Astrocyte (in vitro differentiated cells and primary cell): Measurements from ENCODE around the gene XXYLT1. TPM values are rescaled to one million over a fixed set of nuclear protein-coding genes. Genes with fewer than 3 reads are reported as not detected.

Source experiments
- DNase-seq: peaks from one replicate; pipeline ENCODE4 v3.0.0-alpha.2; 2010; ENCODE audit warnings: low read depth
- FAIRE-seq: peaks from 2 replicates; lab custom pipeline; 2011; peaks lifted over from hg19 to GRCh38; lab: Jason Lieb, UNC
- H2AFZ ChIP-seq: 2 replicates; pipeline ENCODE4 v1.6.0; 2012; ENCODE audit warnings: low read depth, low read length, inconsistent platforms
- H3K27ac ChIP-seq: 2 replicates; pipeline ENCODE4 v1.5.1; 2011; ENCODE audit warnings: low read depth, low read length, inconsistent platforms
- H3K27me3 ChIP-seq: 2 replicates; pipeline ENCODE4 v1.6.0; 2011; ENCODE audit warnings: low read length, inconsistent platforms; ENCODE audit not compliant: insufficient read depth
- H3K36me3 ChIP-seq: 2 replicates; pipeline ENCODE4 v1.5.1; 2011; ENCODE audit warnings: low read length, inconsistent platforms; ENCODE audit not compliant: insufficient read depth
- H3K4me1 ChIP-seq: 2 replicates; pipeline ENCODE4 v1.5.1; 2011; ENCODE audit warnings: low read length, inconsistent platforms; ENCODE audit not compliant: insufficient read depth
- H3K4me2 ChIP-seq: 2 replicates; pipeline ENCODE4 v1.6.0; 2012; ENCODE audit warnings: low read length, inconsistent platforms
- H3K4me3 ChIP-seq: 2 replicates; pipeline ENCODE4 v1.5.1; 2011; ENCODE audit warnings: low read depth, mild to moderate bottlenecking, low read length, inconsistent platforms; ENCODE audit not compliant: insufficient read depth
- H3K79me2 ChIP-seq: 2 replicates; pipeline ENCODE4 v1.6.0; 2012; ENCODE audit warnings: mild to moderate bottlenecking, low read length, inconsistent platforms; ENCODE audit not compliant: insufficient read depth
- H3K9ac ChIP-seq: 2 replicates; pipeline ENCODE4 v1.6.0; 2012; ENCODE audit warnings: mild to moderate bottlenecking, low read length, inconsistent platforms
- H3K9me3 ChIP-seq: 2 replicates; pipeline ENCODE4 v1.5.1; 2012; ENCODE audit warnings: low read depth, mild to moderate bottlenecking, low read length, inconsistent platforms; ENCODE audit not compliant: insufficient read depth
- H4K20me1 ChIP-seq: 2 replicates; pipeline ENCODE4 v1.6.0; 2012; ENCODE audit warnings: low read length, inconsistent platforms; ENCODE audit not compliant: insufficient read depth
- H3K27ac Mint-ChIP-seq: one replicate; pipeline ENCODE4 v1.8.0; 2021; ENCODE audit warnings: mild to moderate bottlenecking, mixed read lengths; ENCODE audit not compliant: unreplicated experiment
- H3K27me3 Mint-ChIP-seq: one replicate; pipeline ENCODE4 v1.8.0; 2021; ENCODE audit warnings: low read depth, mixed read lengths; ENCODE audit not compliant: unreplicated experiment
- H3K36me3 Mint-ChIP-seq: one replicate; pipeline ENCODE4 v1.8.0; 2021; ENCODE audit warnings: low read depth, mixed read lengths; ENCODE audit not compliant: unreplicated experiment
- H3K4me1 Mint-ChIP-seq: one replicate; pipeline ENCODE4 v1.8.0; 2021; ENCODE audit warnings: low read depth, mixed read lengths; ENCODE audit not compliant: unreplicated experiment
- H3K4me3 Mint-ChIP-seq: one replicate; pipeline ENCODE4 v1.8.0; 2021; ENCODE audit warnings: mild to moderate bottlenecking, moderate library complexity, mixed read lengths; ENCODE audit not compliant: unreplicated experiment
- H3K9me3 Mint-ChIP-seq: one replicate; pipeline ENCODE4 v1.8.0; 2021; ENCODE audit warnings: mild to moderate bottlenecking, mixed read lengths; ENCODE audit not compliant: unreplicated experiment
- CTCF ChIP-seq: IDR thresholded peaks from 2 replicates; pipeline ENCODE4 v1.5.1; 2011; ENCODE audit warnings: low read depth, mild to moderate bottlenecking, inconsistent platforms, low read length, moderate library complexity; ENCODE audit not compliant: insufficient read depth
- EZH2 ChIP-seq: IDR thresholded peaks from 2 replicates; pipeline ENCODE4 v1.6.1; 2012; ENCODE audit warnings: mild to moderate bottlenecking, low read length, inconsistent platforms; ENCODE audit not compliant: insufficient read depth
- total RNA-seq: library from RNA; stranded (reverse); gene quantifications from 2 replicates; pipeline ENCODE4 v1.2.1, GENCODE V29; 2021

Gene XXYLT1
- total RNA-seq, 1 donor from 2014 or later, result 26.2 TPM

DNA sequence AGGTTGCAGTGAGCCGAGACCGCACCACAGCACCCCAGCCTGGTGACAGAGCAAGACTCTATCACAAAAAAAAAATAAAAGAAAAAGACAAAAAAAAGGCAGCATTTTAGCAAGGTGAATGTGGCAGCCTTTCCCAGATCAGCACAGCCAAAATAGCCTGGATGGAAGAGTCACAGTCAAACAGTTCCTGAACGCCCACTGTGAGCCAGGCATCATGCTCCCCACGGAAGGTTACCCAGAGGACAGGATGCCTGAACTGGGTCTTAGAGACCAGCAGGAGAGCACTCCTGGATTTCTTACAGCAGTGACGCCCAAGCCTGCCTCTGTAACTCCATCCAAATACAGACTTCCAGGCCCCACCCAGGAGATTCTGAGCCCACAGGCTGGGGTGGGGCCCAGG lies 4.5 kb downstream of the XXYLT1 start:
- no peak overlapping the region for H3K9ac ChIP-seq
- peaks cover 12% of the 10 kb centered on the region for H3K4me1 ChIP-seq
- H3K9me3 ChIP-seq, result no peaks in the 10 kb centered on the region
- no peaks in the 10 kb centered on the region for H3K27me3 ChIP-seq
- Mint-ChIP-seq H3K4me3 (no peak overlapping the region), H3K36me3 (peaks cover 5% of the 10 kb centered on the region), H3K27ac (no peak overlapping the region), H3K27me3 (no peaks in the 10 kb centered on the region), H3K9me3 (no peaks in the 10 kb centered on the region), H3K4me1 (no peaks in the 10 kb centered on the region)
- H3K36me3 ChIP-seq, result peaks cover 4% of the 10 kb centered on the region
- peaks cover 44% of the 10 kb centered on the region for H4K20me1 ChIP-seq
- TF ChIP-seq CTCF (no peak), EZH2 (no peak)
- H3K4me3 ChIP-seq, result no peak overlapping the region
- no peak overlapping the region for H2AFZ ChIP-seq
- DNase-seq (no peak), FAIRE-seq (no peak)
- peaks cover 48% of the 10 kb centered on the region for H3K79me2 ChIP-seq
- H3K4me2 ChIP-seq, result no peak overlapping the region
- H3K27ac ChIP-seq, result no peak overlapping the region

DNA sequence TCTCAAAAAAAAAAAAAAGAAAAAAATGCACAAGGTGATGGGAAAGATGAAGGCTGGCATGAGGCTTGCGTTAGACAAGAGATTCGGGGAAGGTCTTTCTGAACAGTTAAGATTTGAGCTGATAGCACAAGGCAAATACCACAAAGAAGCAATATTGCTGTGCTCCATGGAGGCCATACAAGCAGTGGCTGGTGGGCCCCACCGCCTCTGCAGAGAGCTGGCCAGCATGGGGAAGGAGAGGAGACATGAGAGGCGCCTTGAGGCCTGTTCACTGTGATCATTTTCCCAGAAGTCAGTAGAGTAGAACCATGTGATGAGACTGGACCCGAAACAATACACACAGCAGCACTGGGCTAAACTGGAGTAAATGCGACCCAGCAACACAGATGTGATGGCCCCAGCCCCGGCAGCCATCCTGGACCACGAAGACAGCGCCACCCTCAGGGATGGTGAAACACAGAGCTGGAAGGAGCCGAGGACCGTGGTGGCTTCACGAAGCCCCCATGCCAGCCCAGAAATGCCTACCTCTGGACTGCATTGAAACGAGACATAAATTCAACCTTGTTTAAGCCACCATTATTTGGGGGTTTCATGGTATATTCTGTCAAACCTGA lies 5.5 kb downstream of the XXYLT1 start:
- peaks cover 4% of the 10 kb centered on the region for H3K36me3 ChIP-seq
- H3K4me1 ChIP-seq, result peaks cover 15% of the 10 kb centered on the region
- Mint-ChIP-seq H3K9me3 (no peaks in the 10 kb centered on the region), H3K27me3 (no peaks in the 10 kb centered on the region), H3K4me1 (no peaks in the 10 kb centered on the region), H3K4me3 (no peak overlapping the region), H3K36me3 (peaks cover 5% of the 10 kb centered on the region), H3K27ac (no peak overlapping the region)
- H3K27me3 ChIP-seq, result no peaks in the 10 kb centered on the region
- H3K9me3 ChIP-seq, result no peaks in the 10 kb centered on the region
- H2AFZ ChIP-seq, result no peak overlapping the region
- no peak for TF ChIP-seq CTCF
- no peak for TF ChIP-seq EZH2
- no peak for FAIRE-seq
- no peak overlapping the region for H3K4me3 ChIP-seq
- H3K4me2 ChIP-seq, result no peak overlapping the region
- no peak for DNase-seq
- H4K20me1 ChIP-seq, result peaks cover 44% of the 10 kb centered on the region
- H3K79me2 ChIP-seq, result peaks cover 56% of the 10 kb centered on the region
- no peak overlapping the region for H3K9ac ChIP-seq
- H3K27ac ChIP-seq, result no peak overlapping the region

DNA sequence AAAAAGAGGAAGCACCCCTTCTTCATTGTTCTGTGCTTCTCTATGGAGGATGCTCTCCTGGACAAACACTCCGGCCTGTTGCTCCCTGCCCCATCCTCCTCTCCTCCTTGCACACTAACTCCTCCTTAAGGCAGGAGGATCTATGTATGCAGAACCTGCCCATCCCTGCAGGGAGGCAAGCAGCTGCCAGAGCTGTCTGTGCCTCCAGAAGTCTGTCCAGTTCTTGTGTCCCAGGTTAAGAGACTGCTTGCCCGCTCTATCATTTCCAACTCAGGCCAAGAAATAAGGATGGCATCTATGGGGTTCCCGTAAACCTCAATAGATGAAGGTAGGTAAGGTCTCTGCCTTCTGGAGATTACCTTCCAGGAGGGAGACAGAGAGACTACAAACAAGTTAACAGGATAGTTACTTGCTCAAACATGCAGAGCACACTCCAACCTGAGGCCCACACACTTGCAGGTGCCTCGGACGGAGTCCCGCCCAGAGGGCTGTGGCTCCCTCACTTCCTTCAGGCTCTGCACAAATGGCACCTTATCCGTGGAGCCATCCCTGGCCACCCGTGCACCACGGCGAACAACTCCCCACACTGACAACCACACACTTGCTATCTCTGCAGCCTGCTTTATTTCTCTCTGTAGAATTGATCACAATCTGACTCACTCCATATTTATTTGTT lies 6.9 kb downstream of the XXYLT1 start:
- Histone ChIP-seq H3K27me3 (no peaks in the 10 kb centered on the region), H3K36me3 (peaks cover 4% of the 10 kb centered on the region), H3K9ac (no peak overlapping the region), H3K4me1 (peaks cover 13% of the 10 kb centered on the region), H3K79me2 (peaks cover 49% of the 10 kb centered on the region), H3K27ac (no peak overlapping the region), H3K4me2 (no peak overlapping the region), H4K20me1 (peaks cover 32% of the 10 kb centered on the region), H2AFZ (no peak overlapping the region), H3K9me3 (no peaks in the 10 kb centered on the region), H3K4me3 (no peak overlapping the region)
- TF ChIP-seq EZH2 (no peak), CTCF (no peak)
- DNase-seq, result no peak
- H3K4me1 Mint-ChIP-seq, result no peaks in the 10 kb centered on the region
- H3K27ac Mint-ChIP-seq, result no peak overlapping the region
- peak overlapping the region; percentile 4 for H3K4me3 Mint-ChIP-seq
- no peaks in the 10 kb centered on the region for H3K27me3 Mint-ChIP-seq
- H3K9me3 Mint-ChIP-seq, result no peaks in the 10 kb centered on the region
- peaks cover 2% of the 10 kb centered on the region for H3K36me3 Mint-ChIP-seq
- no peak for FAIRE-seq
